Mesenchymal stem cell (in vitro differentiated cells and primary cell): ENCODE data around the gene HSD17B3.

Experiments used
- DNase-seq: peaks from one replicate; pipeline ENCODE4 v3.0.0-alpha.2; 2013
- H2AFZ ChIP-seq: one replicate; pipeline ENCODE4 v1.6.1; 2013; ENCODE audit warnings: low read depth, mild to moderate bottlenecking, control low read depth, inconsistent platforms, low read length, moderate library complexity
- H2AK5ac ChIP-seq: 2 replicates; pipeline ENCODE4 v1.6.1; 2013; ENCODE audit warnings: low read length, moderate library complexity, mild to moderate bottlenecking, inconsistent platforms; ENCODE audit not compliant: severe bottlenecking
- H2BK120ac ChIP-seq: one replicate; pipeline ENCODE4 v1.6.1; 2013; ENCODE audit warnings: low read depth, mild to moderate bottlenecking, inconsistent platforms, low read length, moderate library complexity
- H2BK12ac ChIP-seq, 2 experiments: one replicate each; pipeline ENCODE4 v1.6.1; 2013; ENCODE audit warnings: inconsistent platforms in 2 of 2, low read length in 2 of 2, mild to moderate bottlenecking in 2 of 2, moderate library complexity in 2 of 2, control low read depth in 1 of 2
- H2BK15ac ChIP-seq: one replicate; pipeline ENCODE4 v1.6.1; 2013; ENCODE audit warnings: mild to moderate bottlenecking, low read depth, inconsistent platforms; ENCODE audit not compliant: poor library complexity, severe bottlenecking
- H2BK5ac ChIP-seq: 2 replicates; pipeline ENCODE4 v1.6.1; 2013; ENCODE audit warnings: low read depth, mild to moderate bottlenecking, low read length, control low read depth, inconsistent platforms; ENCODE audit not compliant: poor library complexity, severe bottlenecking
- H3K14ac ChIP-seq, 2 experiments: one replicate each; pipeline ENCODE4 v1.6.1; 2013; ENCODE audit warnings: inconsistent platforms in 2 of 2, low read length in 2 of 2, control low read depth in 1 of 2, mild to moderate bottlenecking in 1 of 2, moderate library complexity in 1 of 2
- H3K18ac ChIP-seq, 2 experiments: one replicate each; pipeline ENCODE4 v1.6.1; 2013; ENCODE audit warnings: inconsistent platforms in 2 of 2, low read length in 2 of 2, control low read depth in 1 of 2, low read depth in 1 of 2, mild to moderate bottlenecking in 1 of 2
- H3K23ac ChIP-seq, 2 experiments: one replicate each; pipeline ENCODE4 v1.6.1; 2013; ENCODE audit warnings: inconsistent platforms in 2 of 2, low read length in 2 of 2, mild to moderate bottlenecking in 2 of 2, moderate library complexity in 2 of 2, control low read depth in 1 of 2
- H3K27ac ChIP-seq: 2 replicates; pipeline ENCODE4 v1.5.1; 2013; ENCODE audit warnings: mild to moderate bottlenecking, moderate library complexity, low read length, control low read depth, inconsistent platforms; ENCODE audit not compliant: poor library complexity, severe bottlenecking
- H3K27me3 ChIP-seq, 2 experiments: 2 replicates each; pipeline versions ENCODE4 v1.6.1 to v1.7.0; 2013; ENCODE audit warnings: low read length in 2 of 2, mild to moderate bottlenecking in 2 of 2, moderate library complexity in 2 of 2, control low read depth in 1 of 2, inconsistent platforms in 1 of 2; ENCODE audit not compliant: control insufficient read depth in 1 of 2, insufficient read depth in 1 of 2
- H3K36me3 ChIP-seq, 2 experiments: 2 replicates each; pipeline versions ENCODE4 v1.6.1 to v1.7.0; 2013; ENCODE audit warnings: low read length in 2 of 2, control low read depth in 1 of 2, inconsistent platforms in 1 of 2, low read depth in 1 of 2, mild to moderate bottlenecking in 1 of 2; ENCODE audit not compliant: insufficient read depth in 2 of 2, control insufficient read depth in 1 of 2
- H3K4ac ChIP-seq, 2 experiments: one replicate each; pipeline ENCODE4 v1.6.1; 2013; ENCODE audit warnings: inconsistent platforms in 2 of 2, low read length in 2 of 2, mild to moderate bottlenecking in 2 of 2, moderate library complexity in 2 of 2, control low read depth in 1 of 2, low read depth in 1 of 2
- H3K4me1 ChIP-seq: 2 replicates; pipeline ENCODE4 v1.6.1; 2013; ENCODE audit warnings: low read depth, low read length, control low read depth; ENCODE audit not compliant: control insufficient read depth, insufficient read depth
- H3K4me2 ChIP-seq: 2 replicates; pipeline ENCODE4 v1.6.1; 2013; ENCODE audit warnings: low read length, mild to moderate bottlenecking, inconsistent platforms; ENCODE audit not compliant: poor library complexity, severe bottlenecking
- H3K4me3 ChIP-seq, 2 experiments: 2 replicates each; pipeline versions ENCODE4 v1.5.1 to v1.7.0; 2013; ENCODE audit warnings: low read length in 2 of 2, mild to moderate bottlenecking in 2 of 2, control low read depth in 1 of 2, low read depth in 1 of 2; ENCODE audit not compliant: insufficient read depth in 1 of 2
- H3K79me1 ChIP-seq: replicated peaks from 2 replicates; pipeline ENCODE4 v1.6.1; 2013; ENCODE audit warnings: mild to moderate bottlenecking, control low read depth, low read length, inconsistent platforms; ENCODE audit not compliant: poor library complexity, severe bottlenecking
- H3K9ac ChIP-seq: 2 replicates; pipeline ENCODE4 v1.7.0; 2013; ENCODE audit warnings: mild to moderate bottlenecking, low read length, moderate library complexity
- H3K9me3 ChIP-seq: 2 replicates; pipeline ENCODE4 v1.7.0; 2013; ENCODE audit warnings: mild to moderate bottlenecking, low read length; ENCODE audit not compliant: control insufficient read depth
- H4K8ac ChIP-seq: one replicate; pipeline ENCODE4 v1.6.1; 2013; ENCODE audit warnings: inconsistent platforms, mild to moderate bottlenecking, low read length, moderate library complexity
- H4K91ac ChIP-seq: one replicate; pipeline ENCODE4 v1.6.1; 2013; ENCODE audit warnings: mild to moderate bottlenecking, low read length, inconsistent platforms
- WGBS: methylation state at CpG from one replicate; pipeline ENCODE4 v1.1.7; 2013; ENCODE audit warnings: mixed read lengths; 5-methylcytosine and 5-hydroxymethylcytosine counted together

The HSD17B3 gene

DNA sequence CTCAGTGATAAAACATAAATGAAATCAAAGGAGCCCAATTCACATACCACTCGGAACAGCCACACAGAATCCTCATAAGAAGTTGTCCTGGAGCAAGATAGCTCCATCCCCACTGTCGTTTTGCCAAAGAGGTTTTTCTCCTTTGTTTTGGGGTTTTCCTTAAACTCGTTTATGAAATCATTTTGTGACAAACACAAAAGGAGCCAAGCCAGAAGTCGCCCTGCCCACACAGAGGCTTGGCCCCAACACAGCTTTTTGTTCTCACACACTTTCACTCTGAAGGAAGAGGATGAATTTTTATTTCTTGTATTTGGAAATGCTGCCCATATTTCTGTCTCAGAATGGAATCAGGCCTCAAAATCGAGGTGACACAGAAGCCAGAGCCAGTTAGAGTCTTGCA is 113.4 kb downstream of the HSD17B3 start:
- Histone ChIP-seq H2AK5ac (no peak overlapping the region), H3K23ac (no peak overlapping the region), H3K79me1 (no peaks in the 10 kb centered on the region), H3K9me3 (peaks cover 35% of the 10 kb centered on the region), H3K9ac (no peak overlapping the region), H2BK12ac (no peak overlapping the region), H2AFZ (no peak overlapping the region), H2BK120ac (no peak overlapping the region), H3K27ac (no peak overlapping the region), H3K36me3 (no peaks in the 10 kb centered on the region), H4K91ac (no peak overlapping the region), H3K27me3 (peaks cover 6 to 15% of the 10 kb centered on the region in 2 experiments), H3K18ac (no peak overlapping the region), H3K4ac (no peak overlapping the region), H2BK5ac (no peak overlapping the region), H2BK15ac (no peak overlapping the region), H3K14ac (no peak overlapping the region), H3K4me3 (no peak overlapping the region), H4K8ac (no peak overlapping the region), H3K4me2 (no peak overlapping the region), H3K4me1 (peaks cover 5% of the 10 kb centered on the region)
- DNase-seq: no peak
- 91% methylated on average over 5 of the region's 5 CpGs for whole genome bisulfite sequencing

DNA sequence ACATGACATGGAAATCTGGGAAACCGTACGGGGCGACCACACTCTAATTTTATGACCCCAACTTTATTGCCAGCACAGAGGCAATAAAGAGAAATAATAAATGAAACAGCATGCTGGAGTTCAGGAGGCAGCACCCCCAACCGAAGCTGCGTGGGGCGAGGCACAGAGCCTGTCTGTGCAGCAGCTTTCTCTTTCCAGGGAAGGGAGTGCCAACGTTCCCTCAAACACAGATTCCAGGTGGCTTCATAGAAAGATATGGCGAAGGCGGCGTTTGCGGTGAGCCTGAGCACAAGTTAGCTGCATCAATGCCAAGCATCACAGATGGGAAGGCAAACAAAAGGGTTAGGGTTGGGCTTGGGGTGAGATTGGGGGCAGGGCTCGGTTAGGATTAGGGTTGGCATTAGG is 114.8 kb downstream of the HSD17B3 start:
- Histone ChIP-seq H3K9ac (no peak overlapping the region), H3K9me3 (peaks cover 28% of the 10 kb centered on the region), H2AFZ (no peak overlapping the region), H3K27me3 (peaks cover 12 to 14% of the 10 kb centered on the region in 2 experiments), H3K14ac (peak overlapping the region in 1 of 2 experiments; percentile 35), H3K23ac (peak overlapping the region in 1 of 2 experiments; percentile 14), H2BK5ac (no peak overlapping the region), H3K4me3 (no peak overlapping the region), H2BK120ac (no peak overlapping the region), H3K36me3 (no peaks in the 10 kb centered on the region), H3K18ac (no peak overlapping the region), H4K8ac (no peak overlapping the region), H4K91ac (no peak overlapping the region), H2BK12ac (peak overlapping the region in 1 of 2 experiments; percentile 2), H2AK5ac (no peak overlapping the region), H3K4ac (no peak overlapping the region), H3K4me1 (peaks cover 5% of the 10 kb centered on the region), H3K4me2 (peak overlapping the region; percentile 73), H3K79me1 (no peaks in the 10 kb centered on the region), H3K27ac (no peak overlapping the region), H2BK15ac (no peak overlapping the region)
- no peak for DNase-seq
- 54% methylated on average over 12 of the region's 12 CpGs for WGBS

GRCh38 chr9:96186591-96187011 is 115.4 kb downstream of the HSD17B3 start:
- WGBS: under 1% methylated on average over 18 of the region's 18 CpGs

DNA sequence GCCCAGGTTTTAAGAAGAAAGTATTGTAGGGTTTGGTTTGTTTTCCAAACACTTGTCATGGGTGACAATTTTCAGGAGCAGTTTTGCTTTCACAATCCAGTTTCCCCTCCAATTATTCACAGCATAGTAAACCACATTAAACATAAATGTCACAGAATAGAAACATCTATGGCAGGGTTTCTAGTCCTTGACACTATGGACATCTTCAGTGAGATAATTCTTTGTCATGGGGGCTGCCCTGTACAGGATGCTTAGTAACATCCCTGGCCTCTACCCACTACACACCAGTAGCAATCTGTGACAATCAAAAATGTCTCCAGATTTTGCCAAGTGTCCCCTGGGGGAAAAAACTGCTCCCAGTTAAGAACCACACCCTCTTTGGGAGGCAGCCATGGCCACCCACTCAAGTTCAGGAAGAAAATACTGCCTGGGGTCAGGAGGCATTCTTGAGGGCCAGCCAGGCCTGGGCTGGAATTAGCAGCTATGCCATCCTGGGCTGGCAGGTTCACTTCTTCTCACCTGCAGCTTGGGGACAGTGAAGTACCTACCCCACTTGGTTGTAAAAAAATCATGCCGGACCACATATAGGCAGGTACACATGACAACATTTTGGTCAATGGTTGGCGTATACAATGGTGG is 116.3 kb downstream of the HSD17B3 start:
- Histone ChIP-seq H2AK5ac (no peak overlapping the region), H3K4me3 (no peak overlapping the region), H3K4ac (no peak overlapping the region), H2BK120ac (no peak overlapping the region), H2BK5ac (no peak overlapping the region), H3K36me3 (no peaks in the 10 kb centered on the region), H2BK15ac (no peak overlapping the region), H3K23ac (no peak overlapping the region), H2AFZ (no peak overlapping the region), H3K9me3 (peaks cover 16% of the 10 kb centered on the region), H3K14ac (no peak overlapping the region), H3K4me1 (peaks cover 5% of the 10 kb centered on the region), H2BK12ac (no peak overlapping the region), H3K27me3 (peaks cover 16 to 18% of the 10 kb centered on the region in 2 experiments), H3K9ac (no peak overlapping the region), H3K18ac (no peak overlapping the region), H3K4me2 (no peak overlapping the region), H3K79me1 (no peaks in the 10 kb centered on the region), H4K91ac (no peak overlapping the region), H4K8ac (no peak overlapping the region), H3K27ac (no peak overlapping the region)
- WGBS: 100% methylated on average over 1 of the region's 2 CpGs
- no peak for DNase-seq

More at GRCh38 chr9:96186591-96187011, 115.4 kb downstream of the HSD17B3 start:
- no peak overlapping the region for H2BK15ac ChIP-seq
- no peak overlapping the region for H3K14ac ChIP-seq
- peak overlapping the region; percentile 73 for H3K4me2 ChIP-seq
- no peak overlapping the region for H2BK120ac ChIP-seq
- H2BK5ac ChIP-seq: no peak overlapping the region
- no peak overlapping the region for H3K4me3 ChIP-seq
- H3K9me3 ChIP-seq: peaks cover 25% of the 10 kb centered on the region
- peak overlapping the region in 1 of 2 experiments; percentile 42 for H2BK12ac ChIP-seq
- no peak overlapping the region for H3K23ac ChIP-seq
- peak overlapping the region in 1 of 2 experiments; percentile 52 for H3K18ac ChIP-seq
- H4K91ac ChIP-seq: no peak overlapping the region
- H3K27me3 ChIP-seq: peaks cover 12 to 16% of the 10 kb centered on the region in 2 experiments
- H4K8ac ChIP-seq: peak overlapping the region; percentile 59
- H2AK5ac ChIP-seq: no peak overlapping the region
- H3K27ac ChIP-seq: no peak overlapping the region
- no peaks in the 10 kb centered on the region for H3K79me1 ChIP-seq
- peaks cover 5% of the 10 kb centered on the region for H3K4me1 ChIP-seq
- no peaks in the 10 kb centered on the region for H3K36me3 ChIP-seq
- peak; percentile 43 for DNase-seq
- no peak overlapping the region for H3K4ac ChIP-seq
- H2AFZ ChIP-seq: peak overlapping the region; percentile 2
- H3K9ac ChIP-seq: no peak overlapping the region
